Transverse colon (tissue), 4 donors: ENCODE data around the gene PAK1.

ENCODE experiments used
- CTCF ChIP-seq, 5 experiments: fragments of 200-600 bp in 3 of 5; fragments of 450-650 bp in 2 of 5; sonication (generic) in 3 of 5; IDR thresholded peaks; 1 replicate in 2 of 5; 2 replicates in 3 of 5; pipeline ENCODE4 v1.5.1; 2016 to 2017; ENCODE audit warnings: antibody characterized with exemption in 5 of 5, inconsistent platforms in 3 of 5, mild to moderate bottlenecking in 2 of 5, moderate library complexity in 1 of 5
- POLR2AphosphoS5 ChIP-seq, 3 donors: sonication (generic); formaldehyde crosslinking; IDR thresholded peaks; one replicate each; pipeline ENCODE4 v1.6.1; 2016; ENCODE audit warnings: antibody characterized with exemption in 3 of 3

DNA sequence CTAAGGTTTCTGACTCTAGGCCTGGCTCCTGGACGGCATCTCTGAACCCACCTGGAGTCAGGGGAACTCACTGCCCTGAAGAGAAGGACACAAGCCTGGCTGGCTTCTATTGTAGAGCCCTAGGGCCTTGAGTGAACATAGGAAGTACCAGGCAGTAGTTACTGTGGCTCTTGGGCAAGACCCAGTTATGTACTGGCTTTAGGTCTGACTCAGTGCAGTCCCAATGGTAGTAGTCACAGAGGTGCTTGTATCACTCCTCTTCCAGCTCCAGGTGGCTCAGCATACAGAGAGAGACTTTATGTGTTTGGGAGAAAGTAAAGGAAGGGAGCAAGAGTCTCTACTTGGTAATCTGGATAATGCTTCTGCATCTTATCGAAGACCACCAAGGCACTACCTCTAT lies 13.9 kb upstream of the PAK1 start:
- TF ChIP-seq POLR2AphosphoS5 (IDR thresholded peaks at IDR 0.05): no peak
- no peak for TF ChIP-seq CTCF (IDR thresholded peaks at IDR 0.05)
